B cell (primary cell): ENCODE measurements around the gene PVR. TPM values are rescaled to one million over a fixed set of nuclear protein-coding genes. Genes with fewer than 3 reads are reported as not detected.

ENCODE experiments used
- ATAC-seq: fragments of 200-7000 bp; cut with Tn5 transposase; one replicate; pipeline ENCODE4 v1.10.0; 2021; ENCODE audit warnings: low read depth, mild to moderate bottlenecking, moderate number of reproducible peaks, moderate library complexity
- CTCF ChIA-PET: fragments of 350-600 bp; sonication (Branson Sonifier 250); formaldehyde crosslinking; loops from one replicate; lab custom pipeline; 2021; ENCODE audit warnings: antibody characterized with exemption, inconsistent platforms; lab: Charles Lee
- POLR2A ChIA-PET: fragments of 350-600 bp; sonication (Branson Sonifier 250); formaldehyde crosslinking; loops from one replicate; lab custom pipeline; 2021; ENCODE audit warnings: antibody characterized with exemption; lab: Charles Lee
- DNase-seq: peaks from one replicate; pipeline ENCODE4 v3.0.0; 2013
- H2AFZ ChIP-seq: 2 replicates; pipeline ENCODE4 v1.6.1; 2012; ENCODE audit warnings: mild to moderate bottlenecking, low read depth, low read length; ENCODE audit not compliant: insufficient read depth, poor library complexity, severe bottlenecking
- H3K27ac ChIP-seq, 2 donors: 1 replicate in 1 of 2; 2 replicates in 1 of 2; pipeline ENCODE4 v1.5.1; 2012 to 2013; ENCODE audit warnings: low read length in 2 of 2, mild to moderate bottlenecking in 2 of 2, moderate library complexity in 1 of 2
- H3K27me3 ChIP-seq, 4 experiments: fragments of 200-600 bp in 1 of 4; sonication (generic) in 1 of 4; replicated peaks in 1 of 4; 1 replicate in 2 of 4; 2 replicates in 2 of 4; pipeline versions ENCODE4 v1.6.1 to v1.7.0; 2013 to 2016; ENCODE audit warnings: low read length in 3 of 4, mild to moderate bottlenecking in 2 of 4, mixed read lengths in 1 of 4, moderate library complexity in 1 of 4; ENCODE audit not compliant: insufficient read depth in 4 of 4, control insufficient read depth in 3 of 4; ENCODE audit errors: control extremely low read depth in 1 of 4
- H3K36me3 ChIP-seq, 2 experiments: replicated peaks in 1 of 2; 1 replicate in 1 of 2; 2 replicates in 1 of 2; pipeline versions ENCODE4 v1.6.1 to v1.7.1; 2013; ENCODE audit warnings: low read length in 1 of 2; ENCODE audit not compliant: insufficient read depth in 2 of 2, control insufficient read depth in 1 of 2; ENCODE audit errors: control extremely low read depth in 1 of 2, extremely low read depth in 1 of 2
- H3K4me1 ChIP-seq, 2 donors: fragments of 200-600 bp in 1 of 2; sonication (generic) in 1 of 2; 1 replicate in 1 of 2; 2 replicates in 1 of 2; pipeline versions ENCODE4 v1.5.1 to v1.6.1; 2013 to 2017; ENCODE audit warnings: low read length in 2 of 2; ENCODE audit not compliant: control insufficient read depth in 2 of 2, insufficient read depth in 2 of 2
- H3K4me2 ChIP-seq: replicated peaks from 2 replicates; pipeline ENCODE3; 2012; ENCODE audit warnings: mild to moderate bottlenecking, low read depth, low read length; ENCODE audit not compliant: poor library complexity, severe bottlenecking
- H3K4me3 ChIP-seq, 5 experiments: fragments of 200-600 bp in 1 of 5; sonication (generic) in 1 of 5; 1 replicate in 3 of 5; 2 replicates in 2 of 5; pipeline versions ENCODE4 v1.5.1 to v1.7.0; 2011 to 2016; ENCODE audit warnings: low read length in 4 of 5, mild to moderate bottlenecking in 4 of 5, low read depth in 2 of 5, control low read depth in 1 of 5, moderate library complexity in 1 of 5; ENCODE audit not compliant: insufficient read depth in 1 of 5; ENCODE audit errors: control extremely low read depth in 1 of 5, extremely low read depth in 1 of 5
- H3K79me2 ChIP-seq: fragments of 200-600 bp; sonication (generic); one replicate; pipeline ENCODE4 v1.6.0; 2016; ENCODE audit warnings: low read length; ENCODE audit not compliant: control insufficient read depth, insufficient read depth
- H3K9ac ChIP-seq: fragments of 200-600 bp; sonication (generic); 2 replicates; pipeline ENCODE4 v1.6.1; 2017; ENCODE audit warnings: mild to moderate bottlenecking, low read length, moderate library complexity
- H3K9me3 ChIP-seq, 3 donors: one replicate each; pipeline versions ENCODE4 v1.6.1 to v1.7.1; 2013; ENCODE audit warnings: low read length in 2 of 3; ENCODE audit not compliant: control insufficient read depth in 2 of 3, insufficient read depth in 1 of 3; ENCODE audit errors: control extremely low read depth in 1 of 3
- H4K20me1 ChIP-seq: 2 replicates; pipeline ENCODE4 v1.6.0; 2012; ENCODE audit warnings: mild to moderate bottlenecking, low read length; ENCODE audit not compliant: insufficient read depth, control insufficient read depth, poor library complexity, severe bottlenecking
- H3K27ac Mint-ChIP-seq: one replicate; pipeline ENCODE4 v1.8.0; 2021; ENCODE audit warnings: mixed read lengths
- H3K27me3 Mint-ChIP-seq: one replicate; pipeline ENCODE4 v1.8.0; 2021; ENCODE audit warnings: mixed read lengths
- H3K4me1 Mint-ChIP-seq: one replicate; pipeline ENCODE4 v1.8.0; 2021; ENCODE audit warnings: mixed read lengths
- H3K4me3 Mint-ChIP-seq: one replicate; pipeline ENCODE4 v1.8.0; 2021; ENCODE audit warnings: mixed read lengths
- H3K9me3 Mint-ChIP-seq: one replicate; pipeline ENCODE4 v1.8.0; 2022; ENCODE audit warnings: mixed read lengths; ENCODE audit not compliant: insufficient read depth
- CTCF ChIP-seq: fragments of 200-600 bp; IDR thresholded peaks from one replicate; pipeline ENCODE4 v1.8.0; 2022; ENCODE audit warnings: antibody characterized with exemption, mild to moderate bottlenecking
- EZH2 ChIP-seq: IDR thresholded peaks from 2 replicates; pipeline ENCODE4 v1.6.1; 2012; ENCODE audit warnings: borderline replicate concordance, low read depth, mild to moderate bottlenecking, moderate library complexity, low read length; ENCODE audit not compliant: insufficient read depth, poor library complexity, severe bottlenecking
- WGBS: methylation state at CpG from one replicate; pipeline ENCODE4 v1.1.5; 2013; ENCODE audit warnings: missing lambda C conversion rate; ENCODE audit not compliant: insufficient coverage; 5-methylcytosine and 5-hydroxymethylcytosine counted together
- intact Hi-C: fragments of 100-400 bp; cut with micrococcal nuclease; formaldehyde crosslinking; loops from one replicate; pipeline ENCODE4 v1.10.0; 2022
- polyA plus RNA-seq: library from polyadenylated mRNA; depleted of rRNA; stranded (reverse); fragments of >200 nt; gene quantifications from 2 replicates; pipeline ENCODE4 v1.2.3, GENCODE V29; 2012
- total RNA-seq, 2 donors: library from RNA; stranded (reverse); fragments of 120-200 nt in 1 of 2; gene quantifications; 1 replicate in 1 of 2; 2 replicates in 1 of 2; pipeline versions ENCODE4 v1.2.3 to v1.2.4, GENCODE V29; 2013 to 2022

The PVR gene
- total and polyA plus RNA-seq, 2 donors (not counting 1 experiment from before 2014, with no cell fraction given), result 0.09 to 0.67 TPM

GRCh38 chr19:44614313-44614712 lies 29.4 kb upstream of the PVR start:
- Histone ChIP-seq H3K9me3 (no peaks in the 10 kb centered on the region), H3K9ac (no peak overlapping the region), H4K20me1 (no peaks in the 10 kb centered on the region), H3K4me3 (no peak overlapping the region), H2AFZ (no peak overlapping the region), H3K27ac (no peak overlapping the region), H3K4me1 (no peaks in the 10 kb centered on the region), H3K79me2 (no peaks in the 10 kb centered on the region), H3K36me3 (no peaks in the 10 kb centered on the region), H3K27me3 (peaks cover 0 to 9% (median 0%) of the 10 kb centered on the region in 4 experiments), H3K4me2 (no peak overlapping the region)
- ATAC-seq (no peak), DNase-seq (no peak)
- no peak overlapping the region for H3K27ac Mint-ChIP-seq
- WGBS, result 100% methylated on average over 3 of the region's 10 CpGs
- TF ChIP-seq CTCF (no peak), EZH2 (no peak)
- POLR2A ChIA-PET, result no interaction called here
- H3K27me3 Mint-ChIP-seq, result peaks cover 4% of the 10 kb centered on the region
- no peak overlapping the region for H3K4me3 Mint-ChIP-seq
- H3K9me3 Mint-ChIP-seq, result no peaks in the 10 kb centered on the region
- H3K4me1 Mint-ChIP-seq, result no peaks in the 10 kb centered on the region
- intact Hi-C loops, result no loop called here
- CTCF ChIA-PET, result interaction anchor here (1.4 kb wide), 1 partner anchor 18 kb away, joined by 3 read pairs; no protein-coding TSS in a partner anchor

- H3K27me3 ChIP-seq, result peaks cover 0 to 9% (median 0%) of the 10 kb centered on the region in 4 experiments
- no peak overlapping the region for H2AFZ ChIP-seq
- Mint-ChIP-seq H3K9me3 (no peaks in the 10 kb centered on the region), H3K4me1 (no peaks in the 10 kb centered on the region), H3K27me3 (peaks cover 4% of the 10 kb centered on the region), H3K4me3 (no peak overlapping the region), H3K27ac (no peak overlapping the region)
- H4K20me1 ChIP-seq, result no peaks in the 10 kb centered on the region
- WGBS, result 20% methylated on average over 2 of the region's 5 CpGs
- H3K9me3 ChIP-seq, result no peaks in the 10 kb centered on the region
- no peaks in the 10 kb centered on the region for H3K4me1 ChIP-seq
- no peak overlapping the region for H3K4me3 ChIP-seq
- H3K36me3 ChIP-seq, result no peaks in the 10 kb centered on the region
- no peak overlapping the region for H3K27ac ChIP-seq
- H3K9ac ChIP-seq, result no peak overlapping the region
- H3K4me2 ChIP-seq, result no peak overlapping the region
- ATAC-seq (no peak), DNase-seq (no peak)
- H3K79me2 ChIP-seq, result no peaks in the 10 kb centered on the region
- intact Hi-C loops, result no loop called here
- ChIA-PET CTCF (interaction anchor here (0.6 kb wide), 1 partner anchor 116 kb away, joined by 3 read pairs; no protein-coding TSS in a partner anchor), POLR2A (no interaction called here)
- TF ChIP-seq EZH2, result no peak
- TF ChIP-seq CTCF, result no peak
These were observed 27.9 kb upstream of the PVR start for GRCh38 chr19:44615863-44616247.
